ENCODE results near the gene RRM1. TPM values are rescaled to one million over a fixed set of nuclear protein-coding genes. Genes with fewer than 3 reads are reported as not detected.

RRM1 gene
- total RNA-seq, 1 experiment from 2014 or later = 138 TPM

- no peak for TF ChIP-seq CTCF (conservative IDR thresholded peaks at IDR 0.05)
- no peak overlapping the region for H3K4me3 Mint-ChIP-seq
- Histone ChIP-seq H3T11ph (ENCODE audit: low read length) (no peak overlapping the region), H2BK15ac (ENCODE audit: low read depth, low read length) (no peak overlapping the region), H2BK12ac (ENCODE audit: insufficient read length, low read depth, low read length) (no peak overlapping the region), H2BK120ac (ENCODE audit: low read depth, low read length, poor library complexity, severe bottlenecking) (no peak overlapping the region), H3K23ac (ENCODE audit: insufficient read length, low read depth, low read length) (no peak overlapping the region), H3K18ac (ENCODE audit: insufficient read length, low read depth, low read length) (no peak overlapping the region), H4K5ac (ENCODE audit: insufficient read length, low read depth, low read length) (no peak overlapping the region), H3K23me2 (ENCODE audit: insufficient read length, low read depth, low read length, poor library complexity, severe bottlenecking) (peaks cover 9% of the 10 kb centered on the region), H3K4ac (ENCODE audit: low read depth, low read length) (no peak overlapping the region), H3K9ac (ENCODE audit: extremely low read depth, insufficient read length, low read length) (no peak overlapping the region), H3K14ac (ENCODE audit: insufficient read depth, low read length) (no peak overlapping the region), H2AFZ (ENCODE audit: low read length) (no peak overlapping the region), H4K91ac (ENCODE audit: insufficient read length, low read depth, low read length) (no peak overlapping the region), H3K79me1 (ENCODE audit: insufficient read depth, low read depth, low read length, poor library complexity, severe bottlenecking) (peaks cover 2% of the 10 kb centered on the region), H3K27ac (ENCODE audit: insufficient read length, low read depth, low read length) (no peak overlapping the region), H2AK5ac (ENCODE audit: insufficient read length, low read length) (no peak overlapping the region), H3K56ac (ENCODE audit: insufficient read length, low read depth, low read length) (no peak overlapping the region), H3K79me2 (ENCODE audit: insufficient read depth, low read length) (no peaks in the 10 kb centered on the region; the same call in 1 of the 2 replicates), H4K20me1 (ENCODE audit: control insufficient read depth, insufficient read depth, insufficient read length) (no peaks in the 10 kb centered on the region), H3K4me1 (ENCODE audit: insufficient read depth, low read length) (no peaks in the 10 kb centered on the region), H2BK5ac (ENCODE audit: insufficient read length, low read length) (no peak overlapping the region), H3K27me3 (ENCODE audit: insufficient read depth, low read length) (no peaks in the 10 kb centered on the region), H2BK20ac (ENCODE audit: low read depth, low read length, poor library complexity, severe bottlenecking) (no peak overlapping the region), H4K8ac (replicated peaks; ENCODE audit: insufficient read length, low read depth, low read length) (no peak overlapping the region), H3K4me2 (ENCODE audit: insufficient read depth, insufficient read length, low read length) (no peak overlapping the region), H3K9me3 (ENCODE audit: control insufficient read depth, low read depth, low read length) (no peaks in the 10 kb centered on the region)
- no peaks in the 10 kb centered on the region for H3K27me3 Mint-ChIP-seq (ENCODE audit: low read depth)
- H3K27ac Mint-ChIP-seq = peak overlapping the region in 1 of 3 experiments; percentile 13; a peak in 1 of 7 replicates
- WGBS (ENCODE audit: extremely low coverage, insufficient read length, low lambda C conversion rate) = no CpG with 5 or more reads among the region's 2 CpGs
- H3K9me3 Mint-ChIP-seq = no peaks in the 10 kb centered on the region
- DNase-seq = no peak
- peaks cover 15 to 17% of the 10 kb centered on the region in 2 experiments for H3K4me1 Mint-ChIP-seq
- H3K36me3 Mint-ChIP-seq (ENCODE audit: insufficient read depth in 1 of 3, low read depth in 3 of 3) = peaks cover 0 to 12% (median 3%) of the 10 kb centered on the region in 3 experiments; a peak in 3 of 7 replicates
Observed at GRCh38 chr11:4092026-4092425, 2.6 kb upstream of the RRM1 start.
